ENCODE results near the gene CYP4F8.
"Not testable (repeated sequence)": the region's sequence is repeated elsewhere in the genome, so short reads cannot be mapped to it uniquely, and the experiment has no call there.

CYP4F8 gene

DNA sequence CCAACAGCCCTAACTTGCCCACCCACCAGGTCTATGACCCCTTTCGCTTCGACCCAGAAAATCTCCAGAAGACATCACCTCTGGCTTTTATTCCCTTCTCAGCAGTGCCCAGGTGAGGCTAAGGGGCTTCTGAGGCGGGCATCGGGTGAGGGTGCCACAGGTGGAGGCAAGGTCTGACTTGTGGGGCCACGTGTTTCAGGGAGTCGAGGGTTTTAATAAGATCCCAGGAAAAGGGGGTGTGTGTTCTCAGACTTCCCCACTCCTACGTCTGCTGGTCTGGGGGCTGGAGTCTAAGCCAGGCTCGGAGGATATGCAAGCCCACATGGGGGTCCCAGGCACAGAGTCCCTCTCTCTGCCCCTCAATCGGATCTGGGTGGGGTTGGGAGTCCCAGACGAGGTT lies 30.9 kb upstream of the CYP4F8 start:
- in situ Hi-C loops (cut with HindIII; ENCODE audit: low sequenced_read_pairs), result no loop called here
- TF ChIP-seq, protein P1, sequence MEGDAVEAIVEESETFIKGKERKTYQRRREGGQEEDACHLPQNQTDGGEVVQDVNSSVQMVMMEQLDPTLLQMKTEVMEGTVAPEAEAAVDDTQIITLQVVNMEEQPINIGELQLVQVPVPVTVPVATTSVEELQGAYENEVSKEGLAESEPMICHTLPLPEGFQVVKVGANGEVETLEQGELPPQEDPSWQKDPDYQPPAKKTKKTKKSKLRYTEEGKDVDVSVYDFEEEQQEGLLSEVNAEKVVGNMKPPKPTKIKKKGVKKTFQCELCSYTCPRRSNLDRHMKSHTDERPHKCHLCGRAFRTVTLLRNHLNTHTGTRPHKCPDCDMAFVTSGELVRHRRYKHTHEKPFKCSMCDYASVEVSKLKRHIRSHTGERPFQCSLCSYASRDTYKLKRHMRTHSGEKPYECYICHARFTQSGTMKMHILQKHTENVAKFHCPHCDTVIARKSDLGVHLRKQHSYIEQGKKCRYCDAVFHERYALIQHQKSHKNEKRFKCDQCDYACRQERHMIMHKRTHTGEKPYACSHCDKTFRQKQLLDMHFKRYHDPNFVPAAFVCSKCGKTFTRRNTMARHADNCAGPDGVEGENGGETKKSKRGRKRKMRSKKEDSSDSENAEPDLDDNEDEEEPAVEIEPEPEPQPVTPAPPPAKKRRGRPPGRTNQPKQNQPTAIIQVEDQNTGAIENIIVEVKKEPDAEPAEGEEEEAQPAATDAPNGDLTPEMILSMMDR (IDR thresholded peaks at IDR 0.05; ENCODE audit: low read depth, low read length), result no peak
- no peak overlapping the region for H3K4me3 ChIP-seq (ENCODE audit: low read depth, low read length)
- no peak for DNase-seq (ENCODE audit: low read depth, low spot score)

DNA sequence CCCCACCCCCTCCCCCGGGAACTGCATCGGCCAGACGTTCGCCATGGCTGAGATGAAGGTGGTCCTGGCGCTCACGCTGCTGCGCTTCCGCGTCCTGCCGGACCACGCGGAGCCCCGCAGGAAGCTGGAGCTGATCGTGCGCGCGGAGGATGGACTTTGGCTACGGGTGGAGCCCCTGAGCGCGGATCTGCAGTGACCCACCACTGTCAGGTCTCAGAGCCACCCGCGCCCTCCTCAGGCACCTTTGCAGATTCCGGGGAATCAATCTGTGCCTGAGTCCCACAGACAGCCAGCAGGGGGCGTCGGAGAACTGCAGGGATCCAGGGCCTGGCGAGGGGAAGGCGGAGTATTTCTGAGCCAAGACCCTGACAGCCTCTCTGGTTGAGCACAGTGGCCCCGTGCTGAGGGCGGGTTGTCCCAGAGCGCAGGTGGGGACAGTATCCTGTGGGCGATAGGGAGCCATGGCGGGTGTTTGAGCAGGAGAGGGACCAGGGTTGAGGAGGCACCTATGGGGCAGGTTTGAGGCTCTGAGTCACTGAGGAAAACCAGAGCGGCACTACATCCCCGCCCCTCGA lies 30.4 kb upstream of the CYP4F8 start:
- TF ChIP-seq, protein P1 (IDR thresholded peaks at IDR 0.05; ENCODE audit: low read depth, low read length), result peak; percentile 85

DNA sequence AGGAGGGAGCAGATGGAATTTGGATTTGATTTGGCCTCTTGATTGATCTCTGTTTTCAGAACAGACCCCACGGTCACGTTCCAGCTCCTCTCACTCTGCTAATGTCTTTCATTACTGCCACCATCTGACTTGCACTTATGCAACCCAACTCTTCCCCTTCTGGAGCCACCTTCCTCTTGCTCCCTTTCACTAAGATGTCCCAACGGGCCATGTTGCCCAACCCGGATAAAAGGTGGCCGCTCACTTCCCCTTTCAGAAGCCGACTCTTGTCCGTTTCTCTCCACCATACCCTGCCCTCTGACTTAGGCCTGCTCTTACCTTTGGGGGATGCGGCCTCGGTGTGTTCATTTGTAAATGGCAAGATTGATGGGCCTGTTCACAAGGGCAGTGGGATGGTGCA lies 27.4 kb upstream of the CYP4F8 start:
- in situ Hi-C loops (cut with HindIII; ENCODE audit: low sequenced_read_pairs), result no loop called here
- no peak for DNase-seq (ENCODE audit: low read depth, low spot score)
- TF ChIP-seq, protein P1 (IDR thresholded peaks at IDR 0.05; ENCODE audit: low read depth, low read length), result no peak
- H3K4me3 ChIP-seq (ENCODE audit: low read depth, low read length), result no peak overlapping the region

More for the DNA sequence above, 30.4 kb upstream of the CYP4F8 start:
- in situ Hi-C loops (cut with HindIII; ENCODE audit: low sequenced_read_pairs), result no loop called here
- DNase-seq (ENCODE audit: low read depth, low spot score), result peak; percentile 5
- no peak overlapping the region for H3K4me3 ChIP-seq (ENCODE audit: low read depth, low read length)

DNA sequence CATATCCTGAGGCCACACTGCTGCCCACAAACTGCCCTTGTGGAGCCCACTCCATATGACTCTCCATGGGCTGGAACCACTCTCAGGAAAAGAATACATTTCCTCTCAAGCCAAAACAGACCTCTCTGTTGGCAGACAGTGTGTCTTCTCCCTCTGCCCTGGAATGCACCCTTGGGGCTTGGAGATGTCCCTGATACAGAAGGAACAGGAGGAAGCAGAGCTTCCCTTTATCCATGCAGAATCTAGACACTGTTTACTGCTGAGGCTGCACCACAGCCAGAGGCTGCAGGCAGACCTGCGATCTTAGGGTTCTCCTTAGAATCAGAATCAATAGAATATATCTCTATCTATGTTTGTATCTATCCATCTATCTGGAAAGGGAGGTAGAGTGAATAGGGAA lies 26.8 kb upstream of the CYP4F8 start:
- DNase-seq (ENCODE audit: low read depth, low spot score), result no peak
- in situ Hi-C loops (cut with HindIII; ENCODE audit: low sequenced_read_pairs), result no loop called here
- TF ChIP-seq, protein P1 (IDR thresholded peaks at IDR 0.05; ENCODE audit: low read depth, low read length), result no peak
- H3K4me3 ChIP-seq (ENCODE audit: low read depth, low read length), result no peak overlapping the region

DNA sequence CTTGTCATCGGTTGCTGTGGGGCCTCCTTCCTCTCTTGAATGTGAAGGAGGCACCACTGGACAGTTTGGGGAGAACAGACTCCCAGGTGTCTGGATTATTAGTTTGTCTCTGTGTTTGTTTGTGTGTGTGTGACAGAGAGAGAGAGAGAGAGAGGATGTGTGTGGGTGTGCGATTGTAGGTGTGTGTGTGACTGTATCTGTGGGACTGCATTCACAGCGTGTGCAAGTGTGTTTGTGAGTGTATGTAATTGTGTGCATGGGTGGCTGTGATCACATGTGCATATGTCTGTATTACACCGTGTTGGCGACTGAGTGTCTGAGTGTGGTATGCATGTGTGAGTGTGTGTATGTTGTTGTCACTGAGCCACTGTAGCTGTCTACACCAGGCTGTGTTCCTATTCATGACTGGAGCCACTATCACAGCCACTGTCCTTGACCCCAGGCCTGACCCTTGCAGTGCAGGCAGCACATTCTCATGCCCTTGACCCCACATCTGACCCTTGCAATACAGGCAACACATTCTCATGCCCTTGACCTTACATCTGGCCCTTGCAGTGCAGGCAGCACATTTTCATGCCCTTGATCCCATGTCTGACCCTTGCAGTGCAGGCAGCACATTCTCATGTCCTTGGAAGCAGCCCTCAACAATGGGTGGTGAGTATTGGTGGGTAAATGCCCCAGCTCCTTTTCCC lies 25.1 kb upstream of the CYP4F8 start:
- TF ChIP-seq, protein P1 (IDR thresholded peaks at IDR 0.05; ENCODE audit: low read depth, low read length), result no peak
- no peak overlapping the region for H3K4me3 ChIP-seq (ENCODE audit: low read depth, low read length)
- DNase-seq (ENCODE audit: low read depth, low spot score), result no peak
- in situ Hi-C loops (cut with HindIII; ENCODE audit: low sequenced_read_pairs), result no loop called here

DNA sequence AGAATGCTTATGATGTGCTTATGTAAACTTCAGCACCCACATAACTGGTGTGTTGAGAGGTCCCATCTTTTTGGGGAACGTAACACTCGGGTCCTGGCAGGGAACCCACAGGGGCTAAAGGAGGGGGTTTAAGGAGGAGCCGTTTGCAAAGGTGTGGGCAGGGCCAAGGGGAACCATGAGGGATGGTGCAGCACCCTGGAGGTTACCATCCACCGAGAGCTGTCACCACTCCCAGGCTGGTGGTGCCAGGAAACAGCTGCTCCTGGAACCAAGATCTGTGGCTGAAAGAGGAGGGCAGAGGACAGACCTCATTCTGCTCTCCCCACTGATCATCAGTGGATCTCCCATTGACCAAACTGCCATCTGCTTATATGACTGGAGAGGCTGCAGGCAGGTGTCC lies 23.2 kb upstream of the CYP4F8 start:
- in situ Hi-C loops (cut with HindIII; ENCODE audit: low sequenced_read_pairs), result no loop called here
- H3K4me3 ChIP-seq (ENCODE audit: low read depth, low read length), result no peak overlapping the region
- DNase-seq (ENCODE audit: low read depth, low spot score), result no peak
- TF ChIP-seq, protein P1 (IDR thresholded peaks at IDR 0.05; ENCODE audit: low read depth, low read length), result no peak

DNA sequence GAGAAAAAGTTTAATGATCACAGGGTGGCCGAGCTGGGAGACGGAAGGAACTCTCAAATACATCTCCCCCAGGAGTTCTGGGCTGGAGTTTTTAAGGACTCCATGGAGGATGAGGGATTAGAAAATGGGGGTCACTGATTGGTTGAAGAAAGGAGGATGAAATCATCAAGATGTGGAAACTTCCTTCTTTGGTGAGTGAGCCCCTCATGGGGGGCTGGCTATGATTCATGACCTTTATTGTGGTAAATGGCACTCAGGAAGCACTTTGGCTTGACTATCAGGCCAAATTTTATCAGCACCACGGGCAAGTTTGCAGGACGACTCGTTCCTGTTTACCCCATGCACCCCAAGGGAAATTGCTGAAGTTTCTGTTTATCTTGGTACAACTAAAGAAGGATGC lies 22.5 kb upstream of the CYP4F8 start:
- DNase-seq (ENCODE audit: low read depth, low spot score); H3K4me3 ChIP-seq (ENCODE audit: low read depth, low read length); in situ Hi-C loops (cut with HindIII; ENCODE audit: low sequenced_read_pairs): not testable (repeated sequence)

DNA sequence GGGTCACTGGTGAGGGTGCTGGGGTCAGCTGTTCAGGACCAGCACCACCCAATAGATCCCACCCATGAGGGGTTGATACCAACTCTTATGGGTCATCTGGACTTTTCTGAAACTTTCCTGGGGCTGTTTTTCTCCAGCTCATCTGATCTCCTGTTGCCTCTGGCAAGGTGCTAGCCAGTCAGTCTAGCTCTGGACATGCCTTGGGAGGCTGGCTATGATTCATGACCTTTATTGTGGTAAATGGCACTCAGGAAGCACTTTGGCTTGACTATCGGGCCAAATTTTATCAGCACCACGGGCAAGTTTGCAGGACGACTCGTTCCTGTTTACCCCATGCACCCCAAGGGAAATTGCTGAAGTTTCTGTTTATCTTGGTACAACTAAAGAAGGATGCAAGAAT lies 21.3 kb upstream of the CYP4F8 start:
- H3K4me3 ChIP-seq (ENCODE audit: low read depth, low read length); in situ Hi-C loops (cut with HindIII; ENCODE audit: low sequenced_read_pairs); DNase-seq (ENCODE audit: low read depth, low spot score): not testable (repeated sequence)
